GM18951 (cell line): ENCODE data around the gene IL12RB2.

Experiments
- POLR2A ChIP-seq: IDR thresholded peaks from 4 replicates; pipeline ENCODE4 v1.6.1; 2011; ENCODE audit warnings: mild to moderate bottlenecking; ENCODE audit not compliant: insufficient read length, insufficient read depth; ENCODE audit errors: extremely low read depth
- in situ Hi-C: fragments of 300-500 bp; cut with MboI; formaldehyde crosslinking; loops from one replicate; pipeline ENCODE4 v1.12.0; 2022; ENCODE audit warnings: low sequenced_read_pairs, mixed read lengths, inconsistent platforms; ENCODE audit not compliant: unreplicated experiment

IL12RB2 gene

DNA sequence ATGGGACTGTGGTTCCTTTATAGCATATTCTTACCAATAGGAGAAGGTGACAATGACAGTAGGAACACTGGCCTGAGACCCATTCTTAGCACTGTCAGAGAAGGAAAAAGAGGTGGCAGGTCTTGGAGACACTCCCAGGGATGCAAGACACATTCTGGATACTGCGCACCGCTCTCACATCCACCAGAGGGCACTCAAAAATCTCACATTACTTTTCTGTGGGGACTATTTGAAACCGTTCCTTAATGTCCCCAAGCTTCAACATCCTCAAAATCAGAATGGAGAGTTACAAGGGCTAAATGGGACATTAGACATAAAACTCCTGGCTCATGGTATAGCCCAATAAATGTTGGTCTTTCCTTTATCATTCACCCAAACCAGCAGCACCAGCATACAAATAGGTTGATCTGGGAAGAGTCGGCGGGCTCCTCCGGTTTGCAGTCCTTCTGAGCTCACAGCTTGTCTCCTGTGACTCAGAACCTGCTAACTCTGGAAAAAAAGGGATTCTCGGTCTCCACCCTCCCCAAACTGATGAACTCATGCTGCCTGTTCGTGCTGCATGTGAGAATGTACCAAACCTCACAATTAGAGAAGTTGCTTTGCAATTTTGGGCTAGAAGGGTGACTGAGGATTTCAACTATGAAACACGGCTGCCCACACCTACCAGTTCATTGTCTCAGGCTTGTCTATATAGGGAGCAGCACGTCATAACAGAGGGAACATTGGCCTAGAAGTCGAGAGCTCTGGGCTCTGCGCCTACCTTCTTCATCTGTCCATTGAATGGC is 40.2 kb downstream of the IL12RB2 start:
- no peak for TF ChIP-seq POLR2A
- in situ Hi-C loops = loop anchor here (10.0 kb wide), 2 partner anchors 113 to 137 kb away; no protein-coding TSS in a partner anchor

DNA sequence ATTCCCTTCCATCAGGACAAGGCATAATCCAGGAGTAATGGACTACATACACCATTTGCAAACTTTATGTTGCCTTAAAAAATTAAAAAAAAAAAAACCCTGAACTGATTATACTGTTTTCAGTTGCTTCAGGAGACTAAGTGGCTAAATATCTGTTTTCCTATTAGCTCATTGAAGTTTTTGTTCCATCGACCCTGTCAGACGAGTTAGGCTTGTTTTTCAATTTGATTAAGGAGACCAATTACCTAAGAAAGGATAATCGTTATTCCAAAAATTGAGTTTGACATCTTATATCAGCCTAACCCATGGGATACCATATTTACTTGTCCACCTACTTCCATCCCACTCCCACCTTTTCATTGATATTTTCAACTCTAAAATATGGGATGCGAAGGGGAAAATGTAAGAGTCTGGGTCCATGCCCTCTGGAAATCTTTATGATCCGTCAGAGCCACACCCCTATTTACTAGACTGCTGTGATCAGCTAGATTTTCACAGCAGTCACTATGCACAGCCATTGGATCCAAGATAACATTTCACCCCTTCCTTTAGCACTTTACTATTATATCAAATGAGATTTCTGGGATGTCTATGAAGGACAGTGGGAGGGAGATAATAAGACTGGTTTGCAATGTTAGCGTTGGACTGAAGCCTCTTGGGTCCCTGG is 41.0 kb downstream of the IL12RB2 start:
- no peak for TF ChIP-seq POLR2A
- in situ Hi-C loops = loop anchor here (10.0 kb wide), 2 partner anchors 114 to 136 kb away; no protein-coding TSS in a partner anchor

- in situ Hi-C loops = no loop called here
- no peak for TF ChIP-seq POLR2A
Observed at GRCh38 chr1:67350783-67351182, 43.1 kb downstream of the IL12RB2 start.

GRCh38 chr1:67352211-67352610 is 44.5 kb downstream of the IL12RB2 start:
- no peak for TF ChIP-seq POLR2A
- in situ Hi-C loops = no loop called here

GRCh38 chr1:67355745-67356424 is 48.2 kb downstream of the IL12RB2 start:
- in situ Hi-C loops = no loop called here
- no peak for TF ChIP-seq POLR2A

GRCh38 chr1:67359592-67359991 is 51.9 kb downstream of the IL12RB2 start:
- no peak for TF ChIP-seq POLR2A
- in situ Hi-C loops = no loop called here

DNA sequence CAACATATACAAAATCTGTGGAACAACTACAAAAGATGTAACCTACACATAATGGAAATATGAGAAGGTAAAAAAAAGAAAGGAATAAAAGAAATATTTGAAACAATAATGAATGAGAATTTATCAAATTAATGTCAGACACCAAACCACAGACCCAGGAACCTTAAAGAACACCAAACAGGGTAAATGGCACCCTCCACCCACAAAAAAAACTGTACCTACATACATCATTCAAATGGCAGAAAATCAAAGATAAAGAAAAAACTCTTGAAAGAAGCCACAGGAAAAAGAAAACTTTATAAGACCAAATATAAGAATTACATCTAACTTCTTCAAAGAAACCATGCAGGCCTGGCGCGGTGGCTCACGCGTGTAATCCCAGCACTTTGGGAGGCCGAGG is 54.0 kb downstream of the IL12RB2 start:
- no peak for TF ChIP-seq POLR2A
- in situ Hi-C loops = no loop called here

GRCh38 chr1:67367370-67368045 is 59.8 kb downstream of the IL12RB2 start:
- in situ Hi-C loops = no loop called here

GRCh38 chr1:67368046-67368514 is 60.4 kb downstream of the IL12RB2 start:
- TF ChIP-seq POLR2A = no peak
- in situ Hi-C loops = no loop called here

More at GRCh38 chr1:67367370-67368045, 59.8 kb downstream of the IL12RB2 start:
- no peak for TF ChIP-seq POLR2A

- in situ Hi-C loops = no loop called here
- no peak for TF ChIP-seq POLR2A
Observed at GRCh38 chr1:67371043-67371442, 63.4 kb downstream of the IL12RB2 start.

DNA sequence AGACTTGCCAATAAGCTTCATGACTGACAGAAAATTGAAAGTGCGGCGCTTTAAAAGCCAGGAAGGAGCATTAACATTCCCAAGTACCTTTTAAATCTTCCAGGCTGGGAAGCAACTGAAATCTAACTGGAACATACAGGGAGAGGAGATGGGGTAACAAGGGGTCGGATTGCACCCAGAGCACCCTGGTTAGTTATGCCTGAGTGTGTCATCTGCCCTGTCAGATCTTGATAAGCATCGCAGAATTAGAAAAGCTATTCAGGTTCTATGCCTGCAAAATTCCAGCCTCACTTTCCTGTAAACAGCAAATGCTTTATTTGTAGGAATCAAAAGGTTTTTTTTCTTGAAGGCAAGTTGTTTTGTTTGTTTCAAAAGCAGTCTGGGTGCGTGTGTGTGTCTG is 64.0 kb downstream of the IL12RB2 start:
- TF ChIP-seq POLR2A = no peak
- in situ Hi-C loops = no loop called here

DNA sequence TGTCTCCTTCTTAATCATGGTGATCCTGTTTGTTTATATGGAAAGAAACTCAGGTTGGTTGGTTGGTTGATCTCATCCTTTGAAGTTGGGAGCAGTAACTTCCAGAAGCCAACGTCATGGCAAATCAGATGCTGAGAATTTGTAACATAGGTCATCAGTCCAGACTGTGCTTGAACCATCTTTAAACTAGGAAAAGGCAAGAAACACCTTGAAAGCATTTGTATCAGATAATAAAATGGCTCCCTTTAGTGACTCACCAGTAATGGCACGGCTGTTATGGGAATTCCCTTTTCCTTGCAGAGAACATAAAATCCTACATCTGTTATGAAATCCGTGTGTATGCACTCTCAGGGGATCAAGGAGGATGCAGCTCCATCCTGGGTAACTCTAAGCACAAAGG is 64.5 kb downstream of the IL12RB2 start:
- in situ Hi-C loops = no loop called here
- no peak for TF ChIP-seq POLR2A

DNA sequence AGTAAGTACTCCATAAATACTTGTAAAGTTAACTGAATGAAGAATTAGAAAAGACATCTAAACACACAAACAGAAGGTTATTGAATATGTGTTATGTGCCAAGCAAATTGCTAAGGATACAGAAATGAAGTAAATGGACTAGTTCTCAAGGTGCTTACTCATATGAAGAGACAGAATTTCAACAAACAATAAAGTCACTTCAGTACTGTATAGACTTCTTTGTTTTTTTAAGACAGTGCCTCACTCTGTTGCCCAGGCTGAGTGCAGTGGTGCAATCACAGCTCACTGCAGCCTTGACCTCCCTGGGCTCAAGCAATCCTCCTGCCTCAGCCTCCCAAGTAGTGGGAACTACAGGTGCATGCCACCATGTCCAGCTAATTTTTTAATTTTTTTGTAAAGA is 65.2 kb downstream of the IL12RB2 start:
- in situ Hi-C loops = no loop called here

More for the DNA sequence above, 65.2 kb downstream of the IL12RB2 start:
- TF ChIP-seq POLR2A = no peak
